HG02678 (cell line): ENCODE results near the gene GUCA1A.

ENCODE experiments used
- ATAC-seq: cut with Tn5 transposase; IDR thresholded peaks from one replicate; pipeline ENCODE4 v1.9.1; 2021; ENCODE audit warnings: mild to moderate bottlenecking, moderate library complexity; ENCODE audit not compliant: unreplicated experiment

Gene GUCA1A

GRCh38 chr6:42173101-42173500 is at the start of gene GUCA1A:
TSS of gene GUCA1A (plus strand) at chr6:42173364. CDS start at chr6:42173614, 250 bp downstream.
- no peak for ATAC-seq

DNA sequence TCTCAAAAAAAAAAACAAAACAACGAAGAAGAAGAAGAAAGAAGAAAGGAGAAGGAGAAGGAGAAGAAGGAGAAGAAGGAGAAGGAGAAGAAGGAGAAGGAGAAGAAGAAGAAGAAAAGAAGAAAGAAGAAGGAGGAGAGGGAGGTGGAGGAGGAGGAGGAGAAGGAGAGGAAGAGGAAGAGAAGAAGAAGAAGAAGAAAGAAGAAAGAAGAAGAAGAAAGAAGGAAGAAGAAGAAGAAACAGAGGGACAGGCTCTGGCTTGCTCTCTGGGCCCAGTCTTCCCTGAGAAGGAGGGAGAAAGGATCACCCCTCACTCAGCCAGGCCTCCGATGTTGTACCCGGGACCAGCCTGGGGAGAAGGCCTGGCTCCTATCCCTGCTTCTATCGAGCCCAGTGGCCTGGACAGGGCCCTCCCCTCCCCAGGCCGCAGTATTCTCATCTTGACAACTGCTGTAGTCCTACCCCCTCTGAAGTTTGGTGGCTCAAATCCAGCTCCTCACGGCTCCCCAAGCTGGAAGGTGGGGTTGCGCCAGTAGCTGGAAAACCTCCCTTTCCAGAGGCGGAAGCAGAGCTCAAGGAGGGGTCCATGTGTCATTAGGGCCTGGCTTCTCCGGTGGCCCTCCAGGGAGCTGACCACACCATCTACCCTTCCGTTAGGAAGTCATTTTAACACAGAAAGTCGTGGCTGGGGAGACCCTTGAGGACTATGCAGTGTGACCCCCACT is 49.6 kb upstream of the GUCA1A start:
- no peak for ATAC-seq

- ATAC-seq, result no peak
Observed at GRCh38 chr6:42124223-42124836, 48.8 kb upstream of the GUCA1A start.

DNA sequence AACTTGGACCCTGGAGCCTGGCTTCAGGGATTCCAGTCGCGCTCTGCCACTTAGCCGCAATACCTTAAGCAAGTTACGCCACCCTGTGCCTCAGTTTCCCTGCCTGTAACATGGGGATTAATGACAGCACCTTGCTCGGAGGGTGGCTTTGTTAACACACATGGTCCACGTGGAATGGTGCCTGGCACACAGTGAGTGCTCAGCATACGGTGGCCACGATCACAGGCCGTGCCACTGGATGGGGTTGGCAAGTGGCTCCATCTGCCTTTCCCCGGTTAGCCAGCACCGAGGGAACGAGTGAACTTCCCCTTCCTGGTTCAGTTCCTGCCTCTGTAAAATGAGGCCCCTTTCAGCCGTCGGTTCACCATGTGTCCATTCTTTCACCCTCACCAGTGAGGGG is 47.9 kb upstream of the GUCA1A start:
- ATAC-seq, result no peak

DNA sequence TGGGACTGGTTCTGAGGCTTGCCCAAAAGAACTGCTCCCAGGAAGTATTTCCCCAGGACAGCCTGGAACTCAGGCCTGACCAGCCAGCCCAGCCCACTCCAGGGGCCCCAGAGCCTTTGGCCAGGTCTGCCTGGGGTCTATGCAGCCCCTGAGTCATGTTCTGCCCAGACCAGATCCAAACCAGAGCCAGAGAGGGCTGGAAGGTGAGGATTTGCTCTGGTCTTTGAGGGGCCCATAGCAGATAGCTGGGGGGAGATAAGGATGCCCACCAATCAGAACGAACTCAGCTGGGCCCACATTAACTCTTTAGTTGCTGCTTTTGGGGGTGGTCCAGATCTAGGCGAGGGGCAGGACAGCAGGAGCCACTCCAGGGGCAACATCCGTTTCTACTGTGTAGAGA is 47.5 kb upstream of the GUCA1A start:
- no peak for ATAC-seq

DNA sequence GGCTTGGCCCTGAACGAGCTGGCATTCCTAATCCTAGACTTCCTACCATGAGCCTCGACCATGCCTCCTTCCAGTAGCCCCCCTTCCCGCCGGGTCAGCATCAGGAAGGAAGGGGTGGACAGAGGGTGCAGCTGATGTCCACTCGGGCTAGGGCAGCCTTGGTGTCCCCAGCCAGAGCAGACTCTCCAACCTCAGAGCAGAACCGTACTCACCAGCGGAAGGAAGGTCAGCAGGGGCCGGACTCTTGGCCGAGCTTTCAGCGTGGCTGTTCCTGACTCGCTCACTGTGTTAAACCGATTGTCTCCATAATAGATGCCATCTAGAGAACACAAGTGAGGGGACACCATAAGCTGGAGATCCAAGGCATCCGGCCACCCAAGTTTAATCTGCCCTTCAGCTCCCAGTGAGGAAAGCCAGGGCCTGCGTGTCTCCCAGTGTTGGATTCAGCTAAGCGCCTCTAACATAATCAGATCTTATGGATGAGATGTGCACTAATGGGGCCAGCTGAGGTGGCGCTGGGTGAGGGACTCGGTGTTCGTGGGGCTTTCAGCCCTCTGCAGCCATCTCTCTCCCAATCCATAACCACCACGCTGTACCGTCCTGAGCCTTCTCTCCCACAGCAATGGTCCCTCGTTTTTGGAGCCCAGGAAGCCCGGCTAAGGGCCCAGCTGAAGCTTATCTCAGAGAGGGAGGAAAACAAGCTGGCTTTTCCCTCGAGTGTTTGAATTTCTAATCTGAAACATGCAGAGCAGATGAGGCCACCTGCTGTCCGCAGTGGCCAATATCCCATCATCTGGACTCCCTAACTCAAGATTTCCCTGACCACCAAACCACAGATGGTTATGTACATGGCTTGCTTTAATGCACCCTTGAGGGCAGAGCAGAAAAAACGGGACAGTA is 44.5 kb upstream of the GUCA1A start:
- no peak for ATAC-seq

GRCh38 chr6:42129360-42129676 is 43.8 kb upstream of the GUCA1A start:
- ATAC-seq, result no peak

- ATAC-seq, result no peak
Observed at GRCh38 chr6:42131531-42131930, 41.6 kb upstream of the GUCA1A start.

DNA sequence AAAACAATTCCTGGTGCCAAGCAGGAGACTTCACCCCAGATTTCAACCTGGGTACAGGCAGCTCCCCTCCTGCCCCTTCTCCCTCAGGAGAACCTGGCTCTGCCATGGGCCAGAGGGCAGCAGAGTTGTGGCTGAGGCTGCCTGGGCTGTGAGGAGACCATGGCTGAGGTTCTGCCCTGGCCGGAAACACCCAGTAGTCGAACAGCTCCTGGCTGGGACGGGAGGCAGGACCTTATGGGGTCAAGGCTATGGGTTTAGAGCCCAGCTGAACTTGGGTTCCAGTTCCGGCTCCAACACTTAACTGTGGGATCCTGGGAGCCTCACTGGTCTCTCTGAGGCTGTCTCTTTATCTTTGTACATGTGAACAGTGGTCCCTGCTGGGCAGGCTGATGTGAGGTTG is 39.2 kb upstream of the GUCA1A start:
- no peak for ATAC-seq

- ATAC-seq, result no peak
Observed at GRCh38 chr6:42135161-42135560, 38.0 kb upstream of the GUCA1A start.

DNA sequence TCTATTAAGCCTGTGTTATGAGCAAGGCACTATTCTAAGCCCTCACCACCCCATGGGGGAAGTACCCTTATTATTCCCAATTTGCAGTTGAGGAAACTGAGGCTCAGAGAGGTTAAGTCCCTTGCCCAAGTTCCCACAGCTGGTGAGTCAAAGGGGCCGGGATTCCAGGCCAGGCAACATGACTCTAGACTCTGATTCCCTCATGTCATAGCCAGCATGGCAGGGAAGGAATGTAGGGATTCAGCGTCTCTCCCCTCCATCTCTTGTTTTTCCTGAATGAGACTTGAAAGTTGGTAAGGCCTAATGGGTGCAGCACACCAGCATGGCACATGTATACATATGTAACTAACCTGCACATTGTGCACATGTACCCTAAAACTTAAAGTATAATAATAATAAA is 37.4 kb upstream of the GUCA1A start:
- ATAC-seq, result no peak

DNA sequence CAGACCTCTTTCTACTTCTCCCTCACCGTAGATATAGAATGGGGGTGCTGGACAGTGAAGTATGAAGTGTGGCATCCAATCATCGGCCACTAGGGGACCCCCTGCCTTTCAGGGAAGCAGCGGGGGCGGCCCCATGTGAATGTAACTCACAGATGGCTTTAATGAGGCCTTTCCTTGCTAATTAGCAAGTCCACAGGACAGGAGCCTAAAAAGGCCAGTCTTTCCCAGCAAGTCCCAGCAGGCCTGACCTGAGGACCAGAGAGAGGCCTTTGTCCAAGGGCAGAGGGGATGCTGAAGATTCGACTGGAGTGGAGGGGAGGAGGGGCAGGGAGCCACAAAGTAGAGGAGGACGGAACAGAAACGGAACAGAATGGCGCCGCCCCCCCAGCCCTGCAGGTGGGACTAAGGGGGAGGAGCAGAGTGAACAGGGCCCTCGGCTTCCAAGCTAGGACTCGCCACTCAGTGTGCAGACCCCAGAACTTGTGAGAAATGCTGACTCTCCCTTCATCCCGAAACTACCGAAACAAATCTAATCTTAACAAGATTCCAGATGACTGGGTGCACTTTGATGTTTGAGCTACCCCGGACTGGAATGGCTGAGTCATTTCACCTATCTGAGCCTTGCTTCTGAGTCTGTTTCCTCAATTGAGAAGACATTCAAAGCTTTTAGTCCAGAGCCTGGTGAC is 36.5 kb upstream of the GUCA1A start:
- ATAC-seq, result no peak

- ATAC-seq, result no peak
Observed at GRCh38 chr6:42137194-42137753, 35.9 kb upstream of the GUCA1A start.

GRCh38 chr6:42138190-42138589 is 35.0 kb upstream of the GUCA1A start:
- no peak for ATAC-seq

DNA sequence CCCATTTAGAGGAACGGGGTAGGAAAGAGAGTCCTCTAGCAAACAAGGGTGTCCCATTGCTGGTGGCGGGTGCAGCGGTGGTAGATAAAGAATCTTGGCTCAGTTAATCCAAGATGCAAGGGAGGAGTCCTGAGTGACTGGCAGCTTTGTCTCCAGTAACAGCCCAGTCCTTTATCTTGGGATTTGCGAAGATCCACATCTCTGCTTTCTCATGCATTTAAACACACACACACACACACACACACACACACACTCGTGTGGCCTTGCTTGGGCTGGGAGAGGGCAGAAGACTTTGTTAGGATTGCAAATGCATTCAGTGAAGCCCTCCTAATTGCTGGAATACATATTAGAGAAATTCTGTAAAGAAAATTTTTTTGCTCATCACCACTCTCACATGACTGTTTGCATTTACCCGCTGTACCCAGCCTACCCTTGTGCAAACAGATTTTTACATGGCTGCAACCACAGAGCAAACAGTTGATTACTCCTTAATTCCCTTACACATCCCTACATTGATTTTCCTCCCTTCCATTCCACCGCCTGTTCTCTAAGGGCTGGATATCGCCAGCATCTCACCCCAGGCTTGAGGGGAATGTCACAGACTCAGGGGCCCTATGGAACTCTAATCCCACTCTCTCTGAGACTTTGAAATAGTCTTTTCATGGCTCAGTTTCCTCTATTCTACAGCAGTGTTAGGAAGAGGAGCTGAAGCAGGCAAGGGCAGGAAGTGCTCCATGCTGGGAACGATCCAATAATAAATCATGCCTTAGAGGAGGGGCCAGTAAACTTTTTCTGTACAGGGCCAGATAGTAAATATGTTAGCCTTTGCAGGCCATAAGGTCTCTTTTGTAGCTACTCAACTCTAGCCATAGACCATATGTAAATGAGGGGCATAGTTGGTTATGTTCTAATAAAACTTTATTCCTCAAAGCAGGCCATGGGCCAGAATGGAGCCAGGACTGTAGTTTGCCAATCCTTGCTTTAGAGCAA is 34.2 kb upstream of the GUCA1A start:
- no peak for ATAC-seq

- ATAC-seq, result no peak
Observed at GRCh38 chr6:42140032-42140431, 33.1 kb upstream of the GUCA1A start.

GRCh38 chr6:42140756-42141602 is 32.2 kb upstream of the GUCA1A start:
- ATAC-seq, result no peak

DNA sequence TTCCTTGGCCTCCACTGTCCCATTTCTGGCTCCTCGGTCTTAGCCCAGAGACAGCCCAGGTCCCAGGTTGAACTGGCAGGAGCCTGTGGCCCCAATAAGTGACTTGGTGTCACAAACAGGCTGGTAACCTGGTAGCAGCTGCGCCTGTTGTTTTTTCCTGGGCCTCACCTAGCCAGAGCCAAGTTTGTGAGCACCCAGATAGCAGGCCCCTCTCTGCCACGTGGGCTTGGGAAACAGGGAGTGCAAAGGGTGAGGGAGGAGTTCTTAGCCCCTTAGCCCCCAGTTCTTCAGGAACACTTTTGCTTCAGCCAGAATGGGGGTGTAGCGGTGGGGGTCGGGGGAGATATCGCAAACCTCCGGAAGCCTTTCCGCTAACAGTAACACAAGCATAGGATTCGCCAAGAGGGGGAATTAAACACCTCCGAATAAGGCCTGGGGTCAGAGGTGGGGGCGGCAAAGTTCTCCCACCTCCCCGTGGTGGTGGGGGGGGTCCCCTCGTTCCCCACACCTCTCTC is 31.5 kb upstream of the GUCA1A start:
- no peak for ATAC-seq
